ENCODE measurements around the gene CDKL1.
"Not testable (repeated sequence)": the region's sequence is repeated elsewhere in the genome, so short reads cannot be mapped to it uniquely, and the experiment has no call there.

The CDKL1 gene

GRCh38 chr14:50319721-50320120, 77.0 kb downstream of the CDKL1 start:
- no peak for DNase-seq

DNA sequence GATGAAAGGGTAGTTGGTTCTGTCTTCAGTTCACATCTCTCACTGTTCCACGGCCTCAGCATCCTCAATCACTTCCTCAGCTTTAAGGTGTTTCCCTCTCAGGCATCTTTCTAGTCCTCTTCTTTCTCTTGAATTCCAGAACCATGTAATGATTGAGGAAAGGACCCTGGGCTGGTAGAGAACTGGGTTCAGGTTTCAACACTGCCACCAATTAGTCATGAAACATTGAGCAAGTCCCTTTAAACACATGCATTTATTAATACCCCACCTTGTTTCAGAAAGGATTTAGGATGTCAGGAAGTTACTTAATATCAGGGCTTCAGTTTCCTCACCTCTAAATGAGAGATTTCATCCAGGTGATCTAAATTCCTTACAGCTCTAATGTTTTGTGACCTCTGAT, 77.4 kb downstream of the CDKL1 start:
- no peak for DNase-seq

- no peak for DNase-seq
These were observed 78.6 kb downstream of the CDKL1 start for GRCh38 chr14:50318031-50318626.

- not testable (repeated sequence) for DNase-seq
These were observed 82.6 kb downstream of the CDKL1 start for GRCh38 chr14:50314098-50314497.

GRCh38 chr14:50312734-50313054, 84.0 kb downstream of the CDKL1 start:
- DNase-seq: no peak

DNA sequence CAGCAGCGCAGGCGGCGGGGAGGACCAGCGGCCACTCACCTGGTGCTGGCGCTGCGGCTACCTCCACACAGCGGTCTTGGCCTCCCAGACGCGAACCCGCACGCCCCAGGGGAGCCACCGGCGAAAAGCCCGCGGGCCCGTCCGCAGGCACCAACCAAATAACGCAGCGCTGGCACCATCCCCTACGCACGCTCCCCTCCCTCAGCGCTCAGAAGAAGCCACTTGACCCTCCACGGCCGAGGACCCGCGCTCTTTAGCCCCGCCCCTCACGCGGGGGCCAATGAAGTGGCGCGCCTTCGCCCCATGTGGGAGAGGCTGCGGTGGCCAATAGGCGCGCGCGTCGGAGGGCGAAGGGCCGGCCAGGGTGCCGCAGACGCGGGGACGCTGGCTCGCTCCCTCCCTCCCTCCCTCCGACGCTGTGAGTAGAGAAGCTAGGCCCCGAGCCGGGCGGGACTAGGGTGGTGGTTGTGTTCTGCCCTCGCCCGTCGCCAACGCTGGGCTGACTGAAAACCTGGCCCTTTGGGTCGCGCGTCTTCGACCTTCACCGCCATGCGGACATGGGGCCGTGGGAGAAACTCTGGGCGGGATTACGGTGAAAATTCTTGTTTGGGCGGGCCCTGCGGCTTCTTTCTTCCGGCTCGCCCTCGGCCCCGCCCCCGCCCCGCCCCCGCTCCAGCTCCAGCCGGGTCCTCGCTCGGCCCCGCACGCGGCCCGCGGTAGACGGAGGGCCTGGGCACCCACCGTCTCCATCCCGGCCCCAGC, 84.5 kb downstream of the CDKL1 start, which contains the start of the genes DMAC2L and L2HGDH:
DMAC2L (plus strand) TSS at position 353 of the 762 bp plus-strand sequence. CDS start 9,164 bp downstream, outside the sequence.
L2HGDH (minus strand) TSS at position 258 of the 762 bp plus-strand sequence; CDS start at position 179, 79 bp downstream.
- DNase-seq: peak; percentile 82

DNA sequence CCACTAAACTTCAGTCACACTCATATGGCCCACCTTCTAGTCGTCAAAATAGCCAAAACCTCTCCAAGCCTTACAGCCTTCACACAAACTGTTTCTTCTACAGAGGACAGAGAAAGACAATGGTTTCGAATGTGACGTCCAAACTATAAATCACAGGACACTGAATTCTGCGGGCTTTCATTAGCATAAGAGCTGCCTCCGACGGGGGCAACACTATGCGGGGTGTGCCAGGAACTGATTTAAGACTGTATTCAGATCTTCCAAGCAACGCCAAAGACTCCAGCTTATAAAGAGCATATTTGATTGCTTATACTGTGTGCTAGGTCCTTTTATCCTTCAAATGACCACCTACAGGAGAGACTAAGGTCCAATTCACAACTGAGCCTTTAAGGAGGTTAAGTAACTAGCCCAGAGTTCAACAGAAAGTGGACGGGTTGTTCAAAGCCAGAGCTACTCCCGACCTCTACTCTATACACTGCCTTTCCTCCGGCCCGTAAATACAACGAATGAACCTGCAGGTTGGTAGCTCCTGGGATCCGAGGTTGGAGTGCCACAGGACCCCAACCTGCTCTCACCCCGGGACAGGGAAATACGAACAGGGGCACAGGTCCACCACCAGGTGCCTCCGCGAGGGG, 85.2 kb downstream of the CDKL1 start:
- DNase-seq: no peak

DNA sequence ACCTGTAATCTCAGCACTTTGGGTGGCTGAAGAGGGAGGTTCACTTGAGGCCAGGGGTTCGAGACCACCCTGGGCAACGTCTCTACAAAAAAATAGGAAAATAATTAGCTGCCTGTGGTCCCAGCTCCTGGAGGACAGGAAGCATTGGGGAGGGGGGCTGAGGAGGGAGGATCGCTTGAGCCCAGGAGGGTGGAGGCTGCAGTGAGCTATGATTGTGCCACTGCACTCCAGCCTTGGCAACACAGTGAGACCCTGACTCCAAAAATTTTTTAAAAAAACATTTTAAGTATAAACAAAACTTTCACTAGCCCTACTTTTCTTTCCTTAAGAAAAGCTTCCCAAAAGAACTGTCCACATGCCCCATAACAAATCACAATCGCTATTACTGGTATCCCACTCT, 86.2 kb downstream of the CDKL1 start:
- DNase-seq: no peak

DNA sequence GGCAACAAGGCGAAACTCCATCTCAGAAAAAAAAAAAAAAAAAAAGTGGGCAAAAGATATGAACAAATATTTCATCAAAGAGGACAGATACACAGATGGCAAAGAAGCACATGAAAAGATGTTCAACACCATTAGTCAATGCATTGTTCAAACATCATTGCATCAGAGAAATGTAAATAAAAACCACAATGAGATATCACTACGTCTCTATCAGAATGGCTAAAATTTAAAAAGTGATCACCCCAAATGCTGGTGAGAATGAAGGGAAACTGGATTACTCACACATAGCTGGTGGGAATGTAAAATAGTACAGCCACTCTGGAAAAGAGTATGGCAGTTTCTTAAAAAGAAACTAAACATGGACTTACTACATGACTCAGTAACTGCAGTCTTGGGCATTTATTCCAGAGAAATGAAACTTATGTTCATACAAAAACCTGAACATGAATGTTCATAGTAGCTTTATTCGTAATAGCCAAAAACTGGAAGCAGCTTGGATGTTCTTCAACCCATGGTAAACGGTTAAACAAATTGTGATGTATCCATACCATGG, 88.2 kb downstream of the CDKL1 start:
- DNase-seq: no peak

GRCh38 chr14:50303744-50304471, 92.8 kb downstream of the CDKL1 start:
- no peak for DNase-seq

DNA sequence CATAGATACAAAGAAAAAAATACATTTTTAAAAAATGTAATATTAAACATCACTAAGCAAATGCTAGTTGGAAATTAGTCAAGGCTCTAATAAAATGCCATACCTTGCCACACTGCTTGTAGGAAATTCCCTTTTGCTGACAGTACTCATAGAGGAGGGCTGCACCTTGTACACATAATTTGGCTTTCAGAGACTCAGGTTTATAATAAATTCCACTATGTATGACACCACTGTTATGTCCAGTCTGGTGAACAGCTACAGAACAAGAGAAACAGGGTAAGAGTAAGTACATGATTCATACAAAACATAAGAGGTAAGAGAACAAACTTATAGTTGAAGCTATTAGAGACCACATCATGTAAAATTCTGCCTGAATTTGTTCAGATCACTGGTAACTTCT, 94.8 kb downstream of the CDKL1 start:
- DNase-seq: no peak

DNA sequence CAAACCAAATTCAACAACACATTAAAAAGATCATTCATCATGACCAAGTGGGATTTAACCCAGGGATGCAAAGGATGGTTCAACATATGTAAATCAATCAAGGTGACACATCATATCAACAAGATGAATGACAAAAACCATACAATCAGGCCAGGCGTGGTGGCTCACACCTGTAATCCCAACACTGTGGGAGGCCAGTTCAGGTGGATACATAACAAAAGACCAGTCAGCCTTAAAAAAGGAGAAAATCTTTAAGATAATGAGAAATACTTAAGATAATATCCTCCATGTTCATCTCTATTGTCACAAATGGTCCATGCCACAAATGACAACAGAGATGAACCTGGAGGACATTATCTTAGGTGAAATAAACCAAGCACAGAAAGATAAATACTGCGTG, 97.1 kb downstream of the CDKL1 start:
- DNase-seq: no peak

- no peak for DNase-seq
These were observed 106.4 kb downstream of the CDKL1 start for GRCh38 chr14:50290306-50290705.

DNA sequence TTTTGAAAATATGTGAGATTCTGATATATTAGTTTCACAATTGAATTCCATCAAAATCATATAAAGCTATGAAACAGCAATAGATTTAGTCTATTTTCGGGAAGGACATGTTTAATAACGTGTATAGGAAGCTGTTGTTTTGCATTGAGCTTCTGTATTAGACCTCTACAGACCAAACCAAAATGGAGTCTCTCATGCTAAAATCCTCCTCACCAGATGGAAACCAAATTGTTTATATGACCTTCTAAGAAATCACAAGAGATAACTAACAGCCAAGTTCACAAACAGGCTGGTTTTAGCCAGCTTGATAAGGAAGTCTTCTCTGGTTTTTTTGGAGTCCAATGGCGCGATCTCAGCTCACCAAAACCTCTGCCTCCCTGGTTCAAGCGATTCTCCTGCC, 108.5 kb downstream of the CDKL1 start:
- no peak for DNase-seq

GRCh38 chr14:50285861-50286260, 110.8 kb downstream of the CDKL1 start:
- DNase-seq: no peak
